NOMO-1 treated with DMSO at 0.1 percent for 48 hours (cell line): ENCODE measurements around the gene VTCN1.
"Not testable (repeated sequence)": the region's sequence is repeated elsewhere in the genome, so short reads cannot be mapped to it uniquely, and the experiment has no call there.

Experiments used
- DNase-seq: peaks from one replicate; lab custom pipeline; 2025; ENCODE audit not compliant: unreplicated experiment; lab: John Stamatoyannopoulos, UW

VTCN1 gene

GRCh38 chr1:117167402-117167801, 43.3 kb downstream of the VTCN1 start:
- no peak for DNase-seq

GRCh38 chr1:117166076-117166475, 44.7 kb downstream of the VTCN1 start:
- DNase-seq = no peak

GRCh38 chr1:117164209-117164608, 46.5 kb downstream of the VTCN1 start:
- DNase-seq = no peak

DNA sequence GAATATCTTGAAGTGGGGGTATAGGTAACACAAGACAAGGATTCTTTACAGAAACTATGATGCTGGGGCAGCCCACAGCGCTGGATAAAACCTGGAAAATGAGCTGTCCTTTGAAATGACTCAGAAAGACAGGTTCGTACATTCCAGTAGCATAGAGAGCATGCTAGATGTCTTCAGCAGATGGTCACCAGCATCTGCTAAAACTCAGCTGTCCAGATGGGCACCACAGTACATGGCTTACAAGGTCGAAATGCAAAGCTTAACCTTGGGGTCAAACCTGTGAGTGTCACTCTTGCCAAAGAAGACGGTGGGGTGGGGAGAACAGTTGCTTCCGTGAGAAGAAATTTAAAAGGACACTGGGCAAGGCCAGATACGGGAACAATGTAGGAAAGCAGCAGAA, 47.9 kb downstream of the VTCN1 start:
- no peak for DNase-seq

GRCh38 chr1:117161887-117162286, 48.8 kb downstream of the VTCN1 start:
- no peak for DNase-seq

DNA sequence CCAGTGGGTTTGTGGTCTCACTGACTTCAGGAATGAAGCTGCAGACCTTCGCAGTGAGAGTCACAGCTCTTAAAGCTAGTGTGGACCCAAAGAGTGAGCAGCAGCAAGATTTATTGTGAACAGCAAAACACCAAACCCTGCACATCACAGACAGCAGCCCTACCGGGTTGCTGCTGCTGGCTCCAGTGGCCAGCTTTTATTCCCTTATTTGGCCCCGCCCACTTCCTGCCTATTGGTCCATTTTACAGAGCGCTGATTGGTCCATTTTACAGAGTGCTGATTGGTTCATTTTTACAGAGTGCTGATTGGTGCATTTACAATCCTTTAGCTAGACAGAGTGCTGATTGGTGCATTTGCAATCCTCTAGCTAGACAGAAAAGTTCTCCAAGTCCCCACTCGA, 59.4 kb downstream of the VTCN1 start:
- DNase-seq = not testable (repeated sequence)

GRCh38 chr1:117150316-117150715, 60.4 kb downstream of the VTCN1 start:
- DNase-seq = no peak

- no peak for DNase-seq
These were observed 62.7 kb downstream of the VTCN1 start for GRCh38 chr1:117147856-117148588.

DNA sequence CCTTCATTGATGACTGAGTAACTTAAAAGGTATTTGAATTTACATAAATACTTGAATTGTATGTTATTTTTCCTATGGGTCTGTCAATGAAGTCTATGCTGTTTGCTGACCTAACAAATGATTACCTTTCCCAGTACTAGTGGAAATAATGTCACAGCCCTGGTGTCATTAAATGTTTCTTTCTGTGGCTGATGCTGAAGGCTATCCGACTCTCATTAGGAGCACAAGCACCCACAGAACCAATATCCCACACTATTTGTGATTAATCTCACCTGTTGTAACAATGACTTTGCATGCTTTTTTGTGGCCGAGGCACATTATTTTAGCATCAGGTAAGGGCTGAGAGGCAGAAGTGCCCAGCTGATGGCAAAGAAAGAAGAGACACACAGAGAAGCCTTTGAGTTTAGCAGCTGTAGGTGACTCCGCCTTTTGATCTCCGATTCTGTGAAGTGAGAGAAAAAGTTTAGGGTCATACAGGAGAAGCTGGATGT, 63.3 kb downstream of the VTCN1 start:
- no peak for DNase-seq

DNA sequence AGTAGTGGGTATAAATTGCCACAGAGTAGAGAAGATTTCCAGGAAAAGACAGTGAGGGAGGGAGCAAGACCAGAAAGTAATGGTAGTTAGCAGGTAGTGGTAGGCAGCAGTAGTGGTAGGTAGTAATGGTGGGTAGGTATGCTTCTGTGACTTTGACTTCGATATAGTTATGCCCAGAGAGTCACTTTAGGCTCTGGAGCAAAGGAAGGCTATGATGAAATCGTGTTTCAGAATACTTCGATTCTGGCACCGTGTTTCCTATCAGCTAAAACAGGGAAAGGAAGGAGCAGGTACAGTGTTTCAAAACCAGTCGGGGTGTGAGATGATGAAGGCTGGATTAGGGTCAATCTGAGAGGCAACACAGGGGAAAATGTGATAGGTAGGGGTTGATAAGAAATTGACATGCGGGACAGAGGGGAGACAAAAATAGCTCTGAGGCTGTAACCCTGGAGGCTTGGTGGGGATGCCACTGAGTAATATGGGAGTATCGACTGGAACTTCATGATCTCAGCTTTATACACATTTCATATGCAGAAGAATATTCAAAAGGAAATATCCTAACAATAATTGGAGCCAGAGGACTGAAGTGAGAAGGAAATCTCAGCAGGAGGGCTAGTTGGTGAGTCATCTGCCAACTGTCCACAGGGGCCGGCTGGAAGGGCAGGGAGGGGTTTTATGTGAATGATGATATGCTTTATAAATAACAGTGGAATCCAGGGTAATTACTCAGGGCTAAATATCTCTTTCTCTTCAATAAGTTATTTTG, 64.0 kb downstream of the VTCN1 start:
- DNase-seq = no peak

GRCh38 chr1:117146072-117146471, 64.7 kb downstream of the VTCN1 start:
- no peak for DNase-seq

DNA sequence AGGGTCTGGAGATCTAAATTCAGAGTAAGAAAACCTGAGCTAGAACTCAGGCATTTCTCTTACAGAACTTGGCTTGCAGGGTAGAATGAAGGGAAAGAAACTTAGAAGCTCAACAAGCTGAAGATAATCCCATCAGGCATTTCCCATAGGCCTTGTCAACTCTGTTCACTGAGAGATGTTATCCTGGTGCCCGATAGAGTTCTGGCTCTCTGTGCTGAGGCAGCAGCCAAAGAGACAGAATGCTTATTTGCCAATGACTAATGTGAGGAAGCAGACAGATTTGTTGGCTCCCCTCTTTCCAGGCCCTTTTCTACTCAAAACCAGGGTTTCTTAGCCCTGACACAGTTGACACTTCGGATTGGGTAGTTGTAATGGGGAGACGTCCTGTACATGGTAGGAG, 66.9 kb downstream of the VTCN1 start:
- DNase-seq = no peak

- DNase-seq = no peak
These were observed 67.6 kb downstream of the VTCN1 start for GRCh38 chr1:117143172-117143571.

GRCh38 chr1:117142200-117142599, 68.5 kb downstream of the VTCN1 start:
- no peak for DNase-seq

DNA sequence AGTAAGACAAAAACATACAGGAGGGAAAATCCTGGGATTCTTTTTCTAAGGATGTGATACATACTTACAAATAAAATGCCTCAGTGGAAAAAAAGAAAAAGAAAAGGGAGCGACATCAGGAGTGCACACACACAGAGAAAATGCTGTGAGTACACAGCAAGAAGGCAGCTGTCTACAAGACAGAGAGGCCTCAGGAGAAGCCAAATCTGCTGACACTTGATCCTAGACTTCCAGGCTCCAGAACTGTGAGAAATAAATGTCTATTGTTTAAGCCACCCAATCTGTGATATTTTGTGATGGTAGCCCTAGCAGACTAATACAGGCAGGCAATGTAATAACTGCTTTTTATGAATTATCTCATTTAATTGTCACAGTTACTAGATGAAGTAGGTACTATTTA, 72.2 kb downstream of the VTCN1 start:
- no peak for DNase-seq

DNA sequence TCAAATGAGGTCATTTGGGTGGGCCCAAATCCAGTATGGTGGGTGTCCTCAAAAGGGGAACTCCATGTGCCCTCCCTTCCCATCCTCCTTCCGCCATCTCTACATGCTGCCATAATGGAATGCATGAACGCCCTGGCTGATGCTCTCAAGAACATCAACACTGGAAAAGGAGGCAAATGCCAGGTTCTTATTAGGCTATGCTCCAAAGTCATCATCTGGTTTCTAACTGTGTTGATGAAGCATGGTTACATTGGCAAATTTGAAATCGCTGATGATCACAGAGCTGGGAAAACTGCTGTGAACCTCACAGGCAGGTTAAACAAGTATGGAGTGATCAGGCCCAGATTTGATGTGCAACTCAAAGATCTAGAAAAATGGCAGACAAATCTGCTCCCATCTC, 72.6 kb downstream of the VTCN1 start:
- DNase-seq = no peak

DNA sequence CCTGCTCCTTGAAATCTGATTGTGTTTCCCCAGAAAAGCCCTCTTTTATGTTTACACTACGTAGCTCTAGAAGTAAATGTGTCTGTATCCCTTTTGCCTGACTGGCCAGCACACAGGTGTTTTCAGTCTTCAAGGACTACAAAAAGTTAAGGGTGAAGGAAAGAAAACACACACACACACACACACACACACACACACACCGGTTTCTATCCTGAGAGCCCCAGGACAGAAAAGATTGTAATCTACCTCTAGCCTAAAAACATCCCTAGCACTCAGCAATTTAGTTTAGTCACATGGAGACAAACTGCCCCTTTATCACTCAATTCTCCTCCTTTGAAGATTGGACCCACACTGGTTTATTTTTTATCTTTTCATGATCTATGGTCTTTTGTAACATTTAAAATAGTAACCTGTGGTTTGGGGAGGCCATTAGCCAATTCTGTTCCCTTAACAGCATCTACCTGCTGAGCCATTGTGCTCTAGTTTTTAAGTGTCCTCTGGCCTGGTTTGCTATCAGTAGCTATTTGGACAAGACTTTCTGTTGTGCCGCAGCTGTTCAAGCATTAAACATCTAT, 73.4 kb downstream of the VTCN1 start:
- no peak for DNase-seq

- DNase-seq = no peak
These were observed 74.0 kb downstream of the VTCN1 start for GRCh38 chr1:117136749-117137148.

DNA sequence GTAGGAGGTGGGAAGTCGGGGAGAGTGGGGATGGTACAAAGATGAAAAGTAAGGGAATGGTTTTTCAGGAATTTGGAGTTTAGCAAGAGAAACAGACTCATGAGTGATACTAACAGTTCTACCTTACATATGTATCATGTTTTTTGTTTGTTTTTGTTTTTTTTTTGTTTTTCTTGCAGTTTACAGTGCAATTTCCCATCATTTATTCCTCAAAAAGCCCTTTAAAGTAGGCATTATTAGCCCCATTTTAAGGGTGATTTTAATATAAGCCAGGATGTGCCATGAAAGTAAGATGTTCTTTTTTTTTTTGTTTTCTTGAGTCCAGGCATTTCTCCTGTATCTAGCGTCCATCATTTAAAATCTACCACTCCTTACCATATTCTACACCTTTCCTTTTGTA, 75.4 kb downstream of the VTCN1 start:
- DNase-seq = no peak

DNA sequence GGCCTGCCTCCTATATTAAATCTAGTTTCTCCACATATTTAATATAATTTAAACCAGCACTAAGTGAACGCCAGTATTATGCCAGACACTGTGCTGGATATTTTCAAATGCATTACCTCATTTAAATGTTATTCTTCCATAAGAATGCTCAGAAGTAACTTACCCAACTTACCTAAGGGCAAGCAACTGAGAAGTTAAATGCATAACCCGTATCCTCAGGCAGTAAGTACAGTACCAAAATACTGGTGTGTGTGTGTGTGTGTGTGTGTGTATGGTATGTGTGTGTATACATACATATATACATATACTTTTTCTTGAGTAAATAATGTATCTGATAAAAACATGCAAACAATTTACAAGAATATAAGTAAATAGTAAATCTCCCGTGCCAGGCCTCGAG, 80.2 kb downstream of the VTCN1 start:
- no peak for DNase-seq

GRCh38 chr1:117128323-117129079, 82.2 kb downstream of the VTCN1 start:
- DNase-seq = peak; percentile 51
